NB4 (cell line): ENCODE measurements around the gene KLHDC3.
A peak's percentile ranks its signal among the peaks of the same experiment; 100 is the strongest.

Source experiments
- DNase-seq: peaks from one replicate; pipeline ENCODE4 v3.0.0; 2010; ENCODE audit warnings: low read depth
- H3K4me3 ChIP-seq: one replicate; pipeline ENCODE4 v1.5.1; 2011; ENCODE audit warnings: mild to moderate bottlenecking, low read depth, low read length, moderate library complexity
- CTCF ChIP-seq: IDR thresholded peaks from one replicate; pipeline ENCODE4 v1.5.1; 2012; ENCODE audit warnings: low read depth, low read length
- MAX ChIP-seq: IDR thresholded peaks from 2 replicates; pipeline ENCODE4 v1.6.1; 2011; ENCODE audit warnings: low read depth, low read length
- MYC ChIP-seq: IDR thresholded peaks from 2 replicates; pipeline ENCODE4 v1.6.1; 2011; ENCODE audit warnings: low read depth, low read length
- POLR2A ChIP-seq: IDR thresholded peaks from 2 replicates; pipeline ENCODE4 v1.6.1; 2011; ENCODE audit warnings: mild to moderate bottlenecking; ENCODE audit not compliant: insufficient read length; ENCODE audit errors: extremely low read depth

KLHDC3 gene

DNA sequence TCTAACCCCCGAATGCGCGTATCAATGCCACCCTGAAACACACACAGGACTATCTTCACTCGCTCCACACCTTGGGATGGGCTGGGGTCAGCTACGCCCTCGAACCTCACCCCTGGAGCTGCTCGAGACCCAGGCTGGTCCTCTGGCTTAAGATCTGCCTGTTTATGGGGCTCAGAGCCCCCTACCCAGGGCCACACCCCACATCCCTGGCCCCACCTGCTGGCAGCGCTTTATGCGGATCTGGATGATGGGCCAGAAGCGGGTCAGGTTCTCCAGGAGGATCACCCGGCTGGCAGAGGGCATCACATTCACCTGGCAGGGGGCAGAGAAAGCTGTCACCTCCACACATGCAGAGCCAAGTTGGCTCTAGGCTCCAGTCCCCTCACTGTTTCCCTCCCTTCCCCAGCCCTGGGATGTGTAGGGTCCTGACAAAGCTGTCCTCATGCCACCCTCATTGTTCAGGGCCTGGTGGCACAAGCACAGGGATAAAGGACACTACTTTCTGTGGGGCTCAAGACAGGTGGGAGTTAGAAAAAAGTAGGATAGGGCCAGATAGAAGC lies 31.4 kb downstream of the KLHDC3 start:
- no peak for DNase-seq
- H3K4me3 ChIP-seq: no peak overlapping the region
- TF ChIP-seq MAX: no peak

DNA sequence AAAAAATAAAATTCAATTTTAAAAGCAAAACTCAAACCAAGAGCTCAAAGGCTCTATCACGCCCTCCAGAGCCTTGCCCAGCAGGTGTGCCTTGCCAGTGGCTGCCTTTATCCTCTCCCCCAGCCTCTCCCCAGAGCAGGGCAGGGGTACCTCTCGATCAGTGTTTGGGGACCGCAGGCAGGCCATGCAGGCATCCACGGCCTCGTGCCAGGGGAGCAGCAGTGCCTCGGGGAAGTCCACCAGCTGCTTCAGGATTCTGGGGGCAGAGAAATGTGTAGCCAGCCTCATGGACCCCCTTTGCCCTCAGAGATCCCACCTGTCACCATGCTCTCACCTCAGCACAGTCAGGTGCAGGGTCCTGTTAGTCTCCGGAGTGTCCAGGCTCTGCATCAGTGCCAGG lies 33.9 kb downstream of the KLHDC3 start:
- TF ChIP-seq MAX (no peak), CTCF (no peak), MYC (no peak), POLR2A (no peak)
- H3K4me3 ChIP-seq: no peak overlapping the region

GRCh38 chr6:43050981-43051380 lies 36.9 kb downstream of the KLHDC3 start:
- DNase-seq: no peak
- no peak overlapping the region for H3K4me3 ChIP-seq
- TF ChIP-seq POLR2A (no peak), MYC (no peak), MAX (no peak), CTCF (no peak)

More for the DNA sequence above, 33.9 kb downstream of the KLHDC3 start:
- DNase-seq: no peak

DNA sequence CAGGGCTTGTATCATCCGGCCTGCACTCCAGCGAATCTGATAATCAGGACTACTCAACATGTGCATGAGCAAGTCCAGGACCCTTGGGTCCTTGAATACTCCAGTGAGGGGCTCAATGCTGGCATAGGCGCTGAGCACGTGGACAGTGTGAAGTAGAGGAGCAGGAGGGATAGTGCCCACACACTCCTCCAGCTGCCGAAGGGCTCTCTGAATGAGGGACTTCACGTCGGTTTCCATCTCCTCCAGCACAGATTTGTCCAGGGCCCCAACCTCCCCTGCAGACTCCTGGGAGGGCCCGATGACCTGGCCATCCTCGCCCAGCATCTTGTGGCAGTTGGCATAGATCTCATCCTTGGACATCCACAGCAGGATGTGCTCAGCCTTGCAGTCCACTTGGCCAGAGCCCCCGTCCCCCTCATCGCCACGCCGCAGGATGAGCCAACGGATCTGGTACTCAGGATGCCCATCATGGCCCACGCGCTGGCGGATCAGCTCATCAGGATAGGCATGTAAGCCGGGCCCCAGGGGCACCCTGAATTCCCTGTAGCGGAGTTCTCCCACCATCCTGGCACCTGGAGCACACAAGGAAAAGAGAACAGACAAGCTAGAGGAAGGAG lies 38.3 kb downstream of the KLHDC3 start:
- no peak for DNase-seq
- H3K4me3 ChIP-seq: peak overlapping the region; percentile 77
- TF ChIP-seq MYC (no peak), POLR2A (no peak), MAX (no peak), CTCF (no peak)

DNA sequence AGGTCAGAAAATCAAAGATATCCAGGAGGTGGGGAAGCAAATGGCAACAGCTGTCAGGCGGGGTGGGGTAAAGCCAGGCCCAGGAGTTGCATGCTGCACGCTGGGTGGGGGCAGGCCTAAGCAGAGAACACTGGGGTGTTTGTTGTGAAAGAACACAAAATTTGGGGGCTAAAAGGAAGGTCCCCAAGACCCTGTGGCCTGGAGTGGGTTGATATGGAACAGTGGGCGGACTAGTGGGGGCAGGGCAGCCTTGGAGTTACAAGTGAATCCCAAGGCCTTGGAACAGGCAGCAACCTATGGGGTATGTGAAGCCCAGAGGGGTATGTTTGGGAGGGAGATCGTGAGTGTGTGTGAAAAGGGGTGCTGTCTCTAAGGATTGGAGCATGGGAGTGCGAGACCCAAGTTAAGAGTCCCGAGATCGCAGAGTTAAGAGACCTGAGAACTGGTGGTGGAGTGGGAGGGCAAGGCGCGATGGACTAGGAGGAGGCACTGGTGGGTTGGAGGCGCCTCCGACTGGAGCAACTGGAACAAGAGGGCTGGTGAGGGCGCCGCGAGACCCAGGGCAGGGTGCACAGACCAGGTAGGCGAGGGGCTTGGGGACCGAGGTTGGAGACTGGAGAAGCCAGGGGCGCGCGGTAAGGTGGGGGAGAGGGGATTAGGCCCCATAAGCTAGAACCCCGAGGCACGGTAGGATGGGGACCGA lies 38.9 kb downstream of the KLHDC3 start:
- no peak for TF ChIP-seq POLR2A
- no peak for TF ChIP-seq CTCF
- no peak for TF ChIP-seq MYC
- TF ChIP-seq MAX: no peak
- peak overlapping the region; percentile 77 for H3K4me3 ChIP-seq
- DNase-seq: peak; percentile 56

GRCh38 chr6:43053545-43054205 lies 39.6 kb downstream of the KLHDC3 start, which contains the start of gene CUL7:
TSS of gene CUL7 (minus strand) at chr6:43053851. CDS start at chr6:43052788, 1,063 bp downstream.
- H3K4me3 ChIP-seq: peak within 1 kb of the TSS; percentile 77

More at GRCh38 chr6:43053545-43054205, 39.6 kb downstream of the KLHDC3 start, which contains the start of gene CUL7:
- peak; percentile 96 for DNase-seq
- peak; percentile 78 for TF ChIP-seq POLR2A
- no peak for TF ChIP-seq CTCF
- TF ChIP-seq MAX: peak; percentile 79
- TF ChIP-seq MYC: peak; percentile 84
